Measurements from ENCODE around the gene CADM4. TPM values are rescaled to one million over a fixed set of nuclear protein-coding genes. Genes with fewer than 3 reads are reported as not detected.

CADM4 gene
- total and polyA plus RNA-seq, 2 of the 8 experiments (the other 6 are each of a cell fraction or from before 2014, with no cell fraction given) = 13.5 to 25.0 TPM

DNA sequence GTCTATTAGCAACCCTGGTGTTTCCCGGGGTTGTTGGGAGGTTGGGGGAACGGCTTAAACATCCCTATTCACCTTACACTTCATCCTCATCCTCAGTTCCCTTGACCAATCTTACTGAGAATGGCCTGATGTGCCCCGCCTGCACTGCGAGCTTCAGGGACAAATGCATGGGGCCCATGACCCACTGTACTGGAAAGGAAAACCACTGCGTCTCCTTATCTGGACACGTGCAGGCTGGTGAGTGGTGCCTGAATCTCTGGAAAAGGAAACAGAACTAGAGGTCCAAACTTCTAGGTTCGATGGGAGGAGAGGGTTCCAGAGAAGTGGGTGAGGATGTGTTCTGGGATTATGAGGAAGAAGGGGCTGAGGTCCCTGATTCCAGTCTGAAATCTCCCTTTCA is 58.2 kb downstream of the CADM4 start:
- peak overlapping the region; percentile 64 to 98 for H3K4me2 ChIP-seq (ENCODE audit: insufficient read depth in 1 of 2, low read depth in 2 of 2, low read length in 2 of 2)
- H4K5ac ChIP-seq (ENCODE audit: insufficient read length, low read depth, low read length) = no peak overlapping the region
- H3K56ac ChIP-seq (replicated peaks; ENCODE audit: insufficient read length, low read depth, low read length) = no peak overlapping the region
- H2AK5ac ChIP-seq (ENCODE audit: low read depth, low read length) = 0 out of 2 replicates have a peak overlapping the region, but pooled peaks have one; percentile 67
- 0 out of 2 replicates have a peak overlapping the region, but pooled peaks have one; percentile 48 for H2BK15ac ChIP-seq (ENCODE audit: low read length)
- WGBS, 2 experiments (ENCODE audit: extremely low coverage in 1 of 2, insufficient coverage in 1 of 2, insufficient read length in 1 of 2, insufficient replicate concordance in 2 of 2, low coverage in 1 of 2, low lambda C conversion rate in 2 of 2, missing lambda C conversion rate in 1 of 2) = 82% methylated on average over 7 of the region's 7 CpGs; no CpG with 5 or more reads in 1 of the 2 experiments
- peak overlapping the region in 1 of 4 experiments; percentile 89; a peak in 2 of 8 replicates for H3K4me3 ChIP-seq (ENCODE audit: extremely low read depth in 1 of 4, insufficient read depth in 2 of 4, low read depth in 3 of 4, low read length in 4 of 4)
- POLR2A ChIA-PET (ENCODE audit: partially characterized antibody) = interaction anchor here (0.7 to 3.6 kb wide), 6 partner anchors 8 to 53 kb away, joined by 4 to 22 read pairs (median 8); partner anchors contain the start of gene ZNF575
- H3K79me1 ChIP-seq (ENCODE audit: low read depth, low read length) = peaks cover 5% of the 10 kb centered on the region; the same call in 1 of the 2 replicates
- TF ChIP-seq POLR2A (IDR thresholded peaks at IDR 0.05; ENCODE audit: control extremely low read depth in 1 of 2, low read depth in 2 of 2, low read length in 2 of 2) = no peak
- no peak for TF ChIP-seq GABPA (IDR thresholded peaks at IDR 0.05; ENCODE audit: borderline replicate concordance, insufficient read depth, low read length)
- no peak for TF ChIP-seq SIX5 (IDR thresholded peaks at IDR 0.05; ENCODE audit: low read depth, low read length)
- no peak for TF ChIP-seq ZNF274 (IDR thresholded peaks at IDR 0.05; ENCODE audit: borderline replicate concordance, extremely low read depth, low read length)
- H4K20me1 ChIP-seq (replicated peaks in 1 of 2; ENCODE audit: control insufficient read depth in 1 of 2, insufficient read depth in 2 of 2, low read length in 2 of 2) = peaks cover 0 to 4% of the 10 kb centered on the region in 2 experiments
- H3K9me3 ChIP-seq (ENCODE audit: insufficient read depth in 2 of 2, low read depth in 1 of 2, low read length in 1 of 2) = no peaks in the 10 kb centered on the region
- peaks cover 0 to under 1% (median 0%) of the 10 kb centered on the region in 4 experiments; a peak in 2 of 8 replicates for H3K36me3 ChIP-seq (ENCODE audit: control insufficient read depth in 2 of 4, insufficient read depth in 4 of 4, low read length in 3 of 4)
- no peak overlapping the region for H3K23ac ChIP-seq (ENCODE audit: insufficient read length)
- peaks cover 16% of the 10 kb centered on the region for H3K23me2 ChIP-seq (ENCODE audit: low read depth, low read length)
- H2BK12ac ChIP-seq (ENCODE audit: low read depth, low read length) = no peak overlapping the region
- DNase-seq (ENCODE audit: low read depth in 1 of 2, low spot score in 2 of 2) (no peak), FAIRE-seq (no peak)
- no peaks in the 10 kb centered on the region for H3K79me2 ChIP-seq (ENCODE audit: control insufficient read depth in 1 of 2, insufficient read depth in 2 of 2, low read length in 2 of 2)
- no peak overlapping the region for H2BK120ac ChIP-seq (replicated peaks; ENCODE audit: low read depth, low read length)
- no peak overlapping the region for H3K4ac ChIP-seq (replicated peaks; ENCODE audit: insufficient read length, low read depth, low read length)
- no peak overlapping the region for H4K91ac ChIP-seq (replicated peaks; ENCODE audit: insufficient read length, low read length)
- no peak overlapping the region; a peak in 1 of 7 replicates for H3K9ac ChIP-seq (replicated peaks in 1 of 4; ENCODE audit: extremely low read depth in 1 of 4, low read depth in 3 of 4, low read length in 3 of 4)
- H4K8ac ChIP-seq (ENCODE audit: extremely low read depth, insufficient read depth, low read length) = no peak overlapping the region
- CTCF ChIA-PET (ENCODE audit: partially characterized antibody) = interaction anchor here (1.2 to 6.9 kb wide), 3 partner anchors 9 to 26 kb away, joined by 3 to 45 read pairs (median 7); partner anchors contain the start of gene IRGQ
- peak overlapping the region; percentile 83; the same call in 1 of the 2 replicates for H2BK5ac ChIP-seq (ENCODE audit: low read depth, low read length)
- H3K27ac ChIP-seq (ENCODE audit: low read depth, low read length) = no peak overlapping the region
- H3K4me1 ChIP-seq (replicated peaks in 1 of 4; ENCODE audit: control insufficient read depth in 3 of 4, insufficient read depth in 4 of 4, low read length in 3 of 4) = peaks cover 0 to 11% (median 5%) of the 10 kb centered on the region in 4 experiments; a peak in 6 of 7 replicates
- 0 out of 2 replicates have a peak overlapping the region, but pooled peaks have one; percentile 23 for H2AFZ ChIP-seq (ENCODE audit: low read length)
- no peak overlapping the region for H3K18ac ChIP-seq (ENCODE audit: extremely low read depth, low read length)
- no peak overlapping the region for H3K14ac ChIP-seq (ENCODE audit: insufficient read length)
- no peaks in the 10 kb centered on the region for H3K27me3 ChIP-seq (replicated peaks in 1 of 4; ENCODE audit: control insufficient read depth in 3 of 4, extremely low read depth in 1 of 4, insufficient read depth in 3 of 4, low read length in 3 of 4)
- H2BK20ac ChIP-seq (ENCODE audit: low read length) = no peak overlapping the region
